ENCODE measurements around the gene ZNF699. TPM values are rescaled to one million over a fixed set of nuclear protein-coding genes. Genes with fewer than 3 reads are reported as not detected.
A peak's percentile ranks its signal among the peaks of the same experiment; 100 is the strongest.
"Not testable (repeated sequence)": the region's sequence is repeated elsewhere in the genome, so short reads cannot be mapped to it uniquely, and the experiment has no call there.

The ZNF699 gene
- total RNA-seq, 2 donors from 2014 or later, result 6.0 to 8.8 TPM

DNA sequence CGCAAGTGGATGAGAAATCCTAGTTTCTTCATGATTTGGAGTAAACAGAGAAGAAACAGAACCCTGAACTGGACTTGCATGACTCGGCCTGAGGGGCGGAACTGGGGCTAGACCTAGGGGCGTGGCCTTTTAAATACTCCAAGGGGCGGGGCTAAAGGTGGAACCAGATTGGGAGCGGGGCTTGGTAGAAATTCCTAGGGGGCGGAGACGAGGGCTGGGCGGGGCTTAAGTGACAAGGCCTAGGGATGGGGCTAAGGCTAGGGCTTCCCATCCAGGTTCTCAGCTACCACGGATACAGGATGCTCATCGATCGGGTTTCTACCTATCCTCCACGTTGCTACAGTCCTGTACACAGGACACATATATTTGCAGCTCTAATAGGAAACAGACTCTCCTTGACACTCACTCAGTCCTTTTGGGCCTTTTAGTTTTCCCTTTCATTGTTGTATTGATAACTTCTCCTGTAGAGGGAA lies 372 bp upstream of the ZNF699 start:
- peaks cover 6 to 14% of the 10 kb centered on the region in 2 donors for H3K9me3 Mint-ChIP-seq
- H3K27ac Mint-ChIP-seq, result peak overlapping the region; percentile 91 to 98
- peaks cover 21 to 42% of the 10 kb centered on the region in 2 donors for H3K36me3 Mint-ChIP-seq
- peak; percentile 79 for ATAC-seq
- DNase-seq (ENCODE audit: low spot score in 2 of 2), result no peak

DNA sequence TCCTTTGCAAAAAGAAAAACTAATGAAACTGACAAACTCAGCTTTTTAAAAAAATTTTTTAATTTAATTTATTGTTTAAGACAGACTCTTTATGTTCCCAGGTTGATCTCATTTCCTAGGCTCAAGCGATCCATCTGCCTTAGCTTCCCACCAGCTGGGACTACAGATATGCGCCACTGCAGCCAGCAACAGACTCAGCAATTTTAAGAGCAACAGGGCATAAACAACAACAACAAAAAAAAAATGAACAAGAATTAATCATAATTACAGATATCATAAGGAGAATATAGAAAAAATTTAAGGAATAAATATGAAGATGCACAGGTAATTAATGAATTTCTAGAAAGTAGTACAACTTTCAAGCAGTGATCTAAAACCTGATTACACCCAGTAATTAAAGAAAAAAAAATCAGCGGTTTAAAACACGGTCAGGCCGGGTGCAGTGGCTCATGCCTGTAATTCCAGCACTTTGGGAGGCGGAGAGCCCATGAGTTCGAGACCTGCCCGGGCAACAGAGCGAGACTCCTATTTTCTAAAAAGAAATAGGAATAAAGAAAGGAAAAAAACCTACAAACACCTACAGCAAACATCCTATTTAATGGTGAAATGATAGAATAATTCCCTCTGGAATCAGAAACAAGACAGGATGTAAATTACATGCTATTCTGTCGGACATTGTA lies 1.4 kb downstream of the ZNF699 start:
- Mint-ChIP-seq H3K27ac (peak overlapping the region; percentile 89 to 91), H3K9me3 (peaks cover 6 to 15% of the 10 kb centered on the region in 2 donors), H3K36me3 (peaks cover 25 to 54% of the 10 kb centered on the region in 2 donors)
- no peak for DNase-seq (ENCODE audit: low spot score in 2 of 2)
- no peak for ATAC-seq

DNA sequence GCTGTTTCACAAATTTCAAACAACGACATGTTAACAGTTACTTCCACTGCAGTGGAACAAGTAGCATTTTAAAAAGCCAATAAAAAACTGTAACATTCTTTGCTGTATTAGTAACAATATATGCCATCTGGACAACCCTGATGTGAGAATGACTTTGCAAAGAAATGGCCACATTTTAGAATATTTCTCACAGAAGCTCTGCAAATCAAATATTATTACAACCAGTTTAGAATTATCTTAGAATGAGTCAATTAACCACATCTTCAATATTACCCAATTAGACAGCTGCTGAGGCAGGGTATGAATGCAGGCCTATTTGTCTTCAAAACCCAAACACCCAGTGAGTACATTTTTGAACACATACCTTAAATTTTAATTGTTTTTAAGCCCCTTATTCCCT lies 3.2 kb downstream of the ZNF699 start:
- Mint-ChIP-seq H3K9me3 (peaks cover 14 to 17% of the 10 kb centered on the region in 2 donors), H3K27ac (no peak overlapping the region), H3K36me3 (peaks cover 39 to 62% of the 10 kb centered on the region in 2 donors)
- DNase-seq (ENCODE audit: low spot score in 2 of 2) (no peak), ATAC-seq (no peak)

- H3K27ac Mint-ChIP-seq, result no peak overlapping the region
- H3K9me3 Mint-ChIP-seq, result peaks cover 36 to 44% of the 10 kb centered on the region in 2 donors
- no peak for DNase-seq (ENCODE audit: low spot score in 2 of 2)
- H3K36me3 Mint-ChIP-seq, result peaks cover 82 to 94% of the 10 kb centered on the region in 2 donors
- no peak for ATAC-seq
These were observed 13.3 kb downstream of the ZNF699 start for GRCh38 chr19:9296336-9296735.

- DNase-seq (ENCODE audit: low spot score in 2 of 2) (no peak), ATAC-seq (no peak)
- H3K27ac Mint-ChIP-seq, result no peak overlapping the region
- H3K36me3 Mint-ChIP-seq, result peaks cover 75 to 88% of the 10 kb centered on the region in 2 donors
- H3K9me3 Mint-ChIP-seq, result peaks cover 27 to 35% of the 10 kb centered on the region in 2 donors
These were observed 14.2 kb downstream of the ZNF699 start for GRCh38 chr19:9295411-9295849.

DNA sequence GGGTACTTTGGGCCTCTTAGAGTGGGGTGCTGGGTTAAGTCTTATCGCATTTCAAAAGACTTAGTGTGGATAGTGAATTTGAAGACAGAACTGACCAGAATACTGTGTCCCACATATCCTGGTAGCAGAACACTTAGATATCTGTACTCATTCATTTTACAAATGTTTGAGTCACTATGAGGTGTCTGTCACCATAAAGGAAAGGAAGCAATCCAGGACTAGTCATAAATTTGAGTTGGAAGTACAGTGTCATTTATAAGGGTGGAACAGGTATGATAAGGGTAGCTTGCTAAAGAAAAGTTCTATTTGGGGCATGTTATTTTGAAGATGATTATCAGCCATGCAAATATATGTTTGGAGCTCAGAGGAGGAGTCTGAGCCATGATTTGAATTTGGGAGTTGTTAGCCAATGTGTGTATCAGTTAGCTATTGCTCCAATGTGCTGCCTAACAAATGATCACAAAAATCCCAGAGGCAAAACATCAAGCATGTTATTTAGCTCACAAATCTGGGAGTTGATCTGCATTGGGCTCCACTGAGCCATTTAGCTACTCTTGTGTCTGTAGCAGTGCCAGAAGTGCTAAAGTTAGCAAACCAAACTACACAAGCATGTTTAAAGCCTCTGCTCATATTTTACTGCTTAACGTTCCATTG lies 20.3 kb downstream of the ZNF699 start:
- DNase-seq (ENCODE audit: low spot score in 2 of 2) (no peak), ATAC-seq (no peak)
- Mint-ChIP-seq H3K9me3 (peaks cover 29 to 35% of the 10 kb centered on the region in 2 donors), H3K27ac (no peak overlapping the region), H3K36me3 (peaks cover 37 to 58% of the 10 kb centered on the region in 2 donors)

DNA sequence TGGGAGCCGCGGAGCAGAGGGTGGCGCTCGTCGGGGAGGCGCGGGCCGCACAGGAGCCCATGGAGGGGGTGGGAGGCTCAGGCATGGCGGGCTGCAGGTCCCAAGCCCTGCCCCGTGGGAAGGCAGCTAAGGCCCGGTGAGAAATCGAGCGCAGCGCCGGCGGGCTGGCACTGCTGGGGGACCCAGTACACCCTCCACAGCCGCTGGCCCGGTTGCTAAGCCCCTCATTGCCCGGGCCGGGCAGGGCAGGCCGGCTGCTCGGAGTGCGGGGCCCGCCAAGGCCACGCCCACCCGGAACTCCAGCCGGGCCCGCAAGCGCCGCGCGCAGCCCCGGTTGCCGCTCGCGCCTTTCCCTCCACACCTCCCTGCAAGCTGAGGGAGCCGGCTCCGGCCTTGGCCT lies 26.2 kb downstream of the ZNF699 start:
- peaks cover 43 to 51% of the 10 kb centered on the region in 2 donors for H3K9me3 Mint-ChIP-seq
- peak in 1 of 2 donors; percentile 9 for DNase-seq (ENCODE audit: low spot score in 2 of 2)
- not testable (repeated sequence) for ATAC-seq, H3K27ac Mint-ChIP-seq
- H3K36me3 Mint-ChIP-seq, result peaks cover 37 to 57% of the 10 kb centered on the region in 2 donors

GRCh38 chr19:9251236-9251635 lies 58.4 kb downstream of the ZNF699 start:
- Mint-ChIP-seq H3K9me3 (peaks cover 3 to 16% of the 10 kb centered on the region in 2 donors), H3K27ac (no peak overlapping the region), H3K36me3 (peaks cover 0 to 7% of the 10 kb centered on the region in 2 donors)
- ATAC-seq (no peak), DNase-seq (ENCODE audit: low spot score in 2 of 2) (no peak)

DNA sequence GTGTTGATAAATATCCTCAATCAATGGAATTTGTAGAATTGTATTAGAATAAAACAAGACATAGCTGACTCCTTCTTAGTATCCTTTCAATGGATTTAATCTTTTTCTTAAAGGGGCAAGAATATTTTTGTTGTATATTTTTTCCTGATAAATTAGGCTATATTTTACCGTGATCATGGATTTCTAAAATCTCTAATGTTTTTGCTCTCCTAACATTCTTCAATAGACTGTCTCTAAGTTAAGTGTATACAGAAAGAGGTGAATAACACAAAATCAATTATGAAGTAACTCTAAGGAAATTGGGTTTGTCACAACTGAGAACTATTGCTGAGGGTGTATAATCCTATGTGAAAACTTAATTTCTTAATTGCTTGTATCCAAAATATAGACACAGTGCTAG lies 59.0 kb downstream of the ZNF699 start, which contains the start of gene OR7E24:
Gene OR7E24, plus strand, starts transcription at position 301 of the 400 bp plus-strand sequence. CDS start 114 bp downstream, outside the sequence.
- Mint-ChIP-seq H3K27ac (no peak within 1 kb of the TSS), H3K36me3 (peaks cover 0 to 7% of the 10 kb centered on the region in 2 donors), H3K9me3 (peaks cover 3 to 16% of the 10 kb centered on the region in 2 donors)
- no peak for ATAC-seq
- DNase-seq (ENCODE audit: low spot score in 2 of 2), result no peak

Other genes starting within 250 kb of the ZNF699 start
- not detected for gene OR1M1, start 222.8 kb downstream of the ZNF699 start, total RNA-seq
- not detected for gene OR7G2, start 202.4 kb downstream of the ZNF699 start, total RNA-seq
- gene OR7G1, start 194.1 kb downstream of the ZNF699 start, total RNA-seq, result not detected
- not detected for gene OR7G3, start 182.9 kb downstream of the ZNF699 start, total RNA-seq
- gene ZNF317, start 169.4 kb downstream of the ZNF699 start, total RNA-seq, result 10 to 100 TPM; 45.7 to 50.4 TPM
- gene OR7D2, start 130.9 kb downstream of the ZNF699 start, total RNA-seq, result under 1 TPM; 0.08 to 0.57 TPM
- not detected for gene OR7D4, start 90.2 kb downstream of the ZNF699 start, total RNA-seq
- not detected for gene OR7E24, start 58.9 kb downstream of the ZNF699 start, total RNA-seq
- 1 to 10 TPM; 8.2 to 9.2 TPM for gene ZNF559, start 14.3 kb upstream of the ZNF699 start, total RNA-seq
- 1 to 10 TPM in 1 of 2 donors, under 1 TPM in 1; 0.41 to 1.2 TPM for gene ZNF177, start 53.2 kb upstream of the ZNF699 start, total RNA-seq
- 10 to 100 TPM; 27.7 to 31.9 TPM for gene ZNF266, start 125.7 kb upstream of the ZNF699 start, total RNA-seq
- gene ZNF560, start 188.8 kb upstream of the ZNF699 start, total RNA-seq, result under 1 TPM in 1 of 2 donors, not detected in 1; 0.27 TPM
- 10 to 100 TPM; 10.9 to 11.7 TPM for gene ZNF426, start 228.8 kb upstream of the ZNF699 start, total RNA-seq

Data from activated naive CD4-positive, alpha-beta T cell treated with anti-CD3 and anti-CD28 coated beads, Interleukin-2, amount 50 U/mL, for 72 hours (primary cell).